ENCODE measurements around the gene SLC48A1.

GRCh38 chr12:47735649-47736048 lies 37.4 kb upstream of the SLC48A1 start:
- TF ChIP-seq POLR2AphosphoS5 (IDR thresholded peaks at IDR 0.05; ENCODE audit: low read depth) (no peak), CTCF (IDR thresholded peaks at IDR 0.05; ENCODE audit: insufficient read depth, low read length) (no peak)
